Measurements from ENCODE around the gene PLCB4.

DNA sequence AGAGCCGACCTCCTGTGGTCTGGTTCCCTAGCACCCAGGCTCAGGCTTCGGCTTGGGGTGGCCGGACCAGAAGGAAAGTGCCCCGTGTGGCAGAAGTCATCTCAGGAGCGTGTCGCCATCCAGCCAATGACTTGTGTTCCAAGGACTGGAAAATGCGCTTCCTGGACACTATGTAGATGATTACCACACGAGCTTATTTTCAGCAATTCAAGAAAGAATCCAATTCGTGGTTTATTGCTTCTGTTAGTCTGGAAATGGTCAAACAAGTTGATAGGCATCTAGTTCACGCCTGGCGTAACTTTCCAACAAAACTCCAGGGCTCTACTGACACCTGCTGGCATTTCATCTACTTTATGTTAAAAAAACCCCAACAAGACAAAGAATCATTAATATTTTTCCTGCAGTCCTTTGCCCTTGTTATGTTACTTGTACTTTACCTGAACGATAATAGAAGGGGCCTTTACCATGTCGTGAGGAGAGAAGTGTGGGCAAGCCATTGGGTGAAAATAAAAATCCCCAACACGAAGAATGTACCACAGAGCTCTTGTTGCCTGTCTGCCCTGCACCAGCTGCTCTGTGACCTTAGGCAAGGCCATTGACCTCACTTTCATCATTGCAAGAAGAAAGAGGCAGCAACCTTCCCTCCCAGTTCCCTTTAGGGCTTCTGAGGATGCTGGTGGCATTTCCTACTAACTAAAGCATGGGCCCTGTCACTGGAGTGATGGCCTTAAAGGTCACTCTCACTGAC, 290.8 kb downstream of the PLCB4 start:
- TF ChIP-seq, protein P1, sequence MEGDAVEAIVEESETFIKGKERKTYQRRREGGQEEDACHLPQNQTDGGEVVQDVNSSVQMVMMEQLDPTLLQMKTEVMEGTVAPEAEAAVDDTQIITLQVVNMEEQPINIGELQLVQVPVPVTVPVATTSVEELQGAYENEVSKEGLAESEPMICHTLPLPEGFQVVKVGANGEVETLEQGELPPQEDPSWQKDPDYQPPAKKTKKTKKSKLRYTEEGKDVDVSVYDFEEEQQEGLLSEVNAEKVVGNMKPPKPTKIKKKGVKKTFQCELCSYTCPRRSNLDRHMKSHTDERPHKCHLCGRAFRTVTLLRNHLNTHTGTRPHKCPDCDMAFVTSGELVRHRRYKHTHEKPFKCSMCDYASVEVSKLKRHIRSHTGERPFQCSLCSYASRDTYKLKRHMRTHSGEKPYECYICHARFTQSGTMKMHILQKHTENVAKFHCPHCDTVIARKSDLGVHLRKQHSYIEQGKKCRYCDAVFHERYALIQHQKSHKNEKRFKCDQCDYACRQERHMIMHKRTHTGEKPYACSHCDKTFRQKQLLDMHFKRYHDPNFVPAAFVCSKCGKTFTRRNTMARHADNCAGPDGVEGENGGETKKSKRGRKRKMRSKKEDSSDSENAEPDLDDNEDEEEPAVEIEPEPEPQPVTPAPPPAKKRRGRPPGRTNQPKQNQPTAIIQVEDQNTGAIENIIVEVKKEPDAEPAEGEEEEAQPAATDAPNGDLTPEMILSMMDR (IDR thresholded peaks at IDR 0.05): peak in 1 of 2 donors; percentile 23
- no peak for TF ChIP-seq POLR2A (IDR thresholded peaks at IDR 0.05)
